UCSD-AML1 (cell line): ENCODE results near the gene OR1D2.
"Not testable (repeated sequence)": the region's sequence is repeated elsewhere in the genome, so short reads cannot be mapped to it uniquely, and the experiment has no call there.

Experiments used
- DNase-seq: peaks from one replicate; lab custom pipeline; 2025; ENCODE audit not compliant: unreplicated experiment; lab: John Stamatoyannopoulos, UW

Gene OR1D2, protein sequence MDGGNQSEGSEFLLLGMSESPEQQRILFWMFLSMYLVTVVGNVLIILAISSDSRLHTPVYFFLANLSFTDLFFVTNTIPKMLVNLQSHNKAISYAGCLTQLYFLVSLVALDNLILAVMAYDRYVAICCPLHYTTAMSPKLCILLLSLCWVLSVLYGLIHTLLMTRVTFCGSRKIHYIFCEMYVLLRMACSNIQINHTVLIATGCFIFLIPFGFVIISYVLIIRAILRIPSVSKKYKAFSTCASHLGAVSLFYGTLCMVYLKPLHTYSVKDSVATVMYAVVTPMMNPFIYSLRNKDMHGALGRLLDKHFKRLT

DNA sequence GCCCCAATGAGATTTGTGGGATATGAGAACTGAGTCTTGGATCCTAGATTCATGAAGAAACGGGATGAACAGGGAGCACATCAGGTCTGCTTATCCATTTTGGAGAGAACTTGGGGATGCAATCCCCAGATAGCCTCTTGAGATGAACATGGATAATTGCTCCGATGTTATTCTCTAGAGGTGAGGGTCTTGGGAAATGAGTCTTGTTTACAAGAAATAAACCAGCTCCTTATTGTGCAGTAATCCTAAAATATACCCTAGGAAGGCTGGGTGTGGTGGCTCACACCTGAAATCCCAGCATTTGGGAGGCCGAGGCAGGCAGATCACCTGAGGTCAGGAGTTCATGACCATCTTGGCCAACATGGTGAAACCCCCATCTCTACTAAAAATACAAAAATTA lies at the start of gene OR1D2:
Gene OR1D2, minus strand, starts transcription at position 101 of the 400 bp plus-strand sequence. CDS start 11,426 bp downstream, outside the sequence.
- DNase-seq: no peak

DNA sequence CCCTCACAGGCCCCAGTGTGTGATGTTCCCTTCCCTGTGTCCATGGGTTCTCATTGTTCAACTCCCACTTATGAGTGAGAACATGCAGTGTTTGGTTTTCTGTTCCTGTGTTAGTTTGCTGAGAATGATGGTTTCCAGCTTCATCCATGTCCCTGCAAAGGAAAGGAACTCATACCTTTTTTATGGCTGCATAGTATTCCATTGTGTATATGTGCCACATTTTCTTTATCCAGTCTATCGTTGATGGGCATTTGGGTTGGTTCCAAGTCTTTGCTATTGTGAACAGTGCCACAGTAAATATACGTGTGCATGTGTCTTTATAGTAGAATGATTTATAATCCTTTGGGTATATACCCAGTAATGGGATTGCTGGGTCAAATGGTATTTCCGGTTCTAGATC lies 33.3 kb upstream of the OR1D2 start:
- DNase-seq: not testable (repeated sequence)

DNA sequence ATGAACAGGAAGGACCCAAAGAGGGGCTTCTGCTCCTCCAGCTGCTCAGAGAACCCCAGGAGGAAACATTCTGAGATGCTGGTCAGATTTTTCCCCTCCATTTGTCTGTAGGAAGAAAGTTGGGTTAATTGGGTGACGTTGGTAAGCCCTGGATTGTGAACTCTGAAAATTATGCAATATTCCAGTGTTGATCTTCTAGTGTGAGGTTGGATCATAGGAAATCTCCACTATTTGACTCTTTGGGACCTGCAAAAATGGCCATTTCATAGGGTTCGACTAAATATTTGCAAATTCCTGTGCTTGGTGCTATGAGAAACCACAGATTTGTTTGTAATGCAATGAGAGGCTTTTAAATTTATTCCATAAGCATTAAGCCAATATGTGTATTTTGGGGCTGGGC lies 23.2 kb upstream of the OR1D2 start, which contains the start of gene OR1G1:
Gene OR1G1, minus strand, starts transcription at position 101 of the 400 bp plus-strand sequence. Its CDS starts 0 bp downstream, at position 101.
- DNase-seq: no peak

DNA sequence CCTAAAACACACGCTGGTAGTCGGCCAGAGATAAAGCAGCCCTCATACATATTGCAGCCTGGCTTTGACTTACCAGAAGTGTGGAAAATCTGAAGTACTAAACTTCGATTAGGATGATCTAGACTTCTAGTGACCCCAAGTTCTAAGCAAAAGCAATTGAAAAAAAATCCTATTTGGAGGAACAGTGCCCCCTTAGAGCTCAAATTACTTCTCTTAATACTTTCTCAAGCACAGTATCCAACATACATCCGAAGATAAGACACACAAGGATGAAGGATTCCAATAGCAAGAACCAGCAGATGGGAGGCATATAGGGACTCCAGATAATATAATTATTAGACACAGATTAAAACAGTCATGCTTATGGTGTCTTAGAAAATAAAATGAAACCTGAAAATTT lies 30.4 kb downstream of the OR1D2 start:
- DNase-seq: not testable (repeated sequence)

DNA sequence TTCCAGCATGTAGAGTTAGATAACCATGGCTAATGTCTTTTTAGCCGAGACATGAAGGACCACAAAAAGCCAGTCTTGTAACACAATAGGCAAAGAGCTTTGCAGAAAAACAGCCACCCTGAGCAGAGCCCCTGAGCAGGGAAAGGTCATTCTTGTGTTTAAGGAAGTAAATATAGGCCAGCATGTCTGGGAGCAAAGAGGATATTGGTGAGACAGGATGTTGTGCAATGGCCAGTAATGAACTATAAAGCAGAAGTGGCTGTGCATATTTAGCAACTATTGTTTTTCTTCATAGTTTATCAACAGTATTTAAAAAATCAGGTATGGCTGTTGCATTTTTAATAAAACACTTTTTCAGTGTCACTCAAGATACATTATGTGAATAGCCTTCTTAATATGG lies 39.0 kb downstream of the OR1D2 start:
- DNase-seq: peak; percentile 43

DNA sequence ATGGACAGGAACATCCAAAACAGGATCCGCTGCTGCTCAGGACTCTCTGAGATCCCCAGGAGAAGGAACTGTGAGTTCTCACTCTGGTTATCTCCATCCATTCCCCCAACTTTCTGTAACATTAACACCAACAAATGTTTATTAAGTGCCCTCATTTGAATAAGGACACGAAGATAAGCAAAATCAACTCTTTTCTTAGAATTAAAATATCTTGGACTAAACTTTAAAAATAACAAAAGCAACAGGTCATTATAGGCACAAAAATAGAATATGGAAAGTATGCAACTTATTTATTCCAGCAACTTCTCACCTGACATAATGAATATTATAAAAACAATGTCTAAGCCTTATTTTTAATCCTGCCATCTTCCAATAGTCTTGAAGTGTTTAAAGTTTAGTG lies 40.7 kb downstream of the OR1D2 start, which contains the start of gene OR1D5:
Gene OR1D5, minus strand, starts transcription at position 101 of the 400 bp plus-strand sequence. Its CDS starts 0 bp downstream, at position 101.
- DNase-seq: not testable (repeated sequence)

DNA sequence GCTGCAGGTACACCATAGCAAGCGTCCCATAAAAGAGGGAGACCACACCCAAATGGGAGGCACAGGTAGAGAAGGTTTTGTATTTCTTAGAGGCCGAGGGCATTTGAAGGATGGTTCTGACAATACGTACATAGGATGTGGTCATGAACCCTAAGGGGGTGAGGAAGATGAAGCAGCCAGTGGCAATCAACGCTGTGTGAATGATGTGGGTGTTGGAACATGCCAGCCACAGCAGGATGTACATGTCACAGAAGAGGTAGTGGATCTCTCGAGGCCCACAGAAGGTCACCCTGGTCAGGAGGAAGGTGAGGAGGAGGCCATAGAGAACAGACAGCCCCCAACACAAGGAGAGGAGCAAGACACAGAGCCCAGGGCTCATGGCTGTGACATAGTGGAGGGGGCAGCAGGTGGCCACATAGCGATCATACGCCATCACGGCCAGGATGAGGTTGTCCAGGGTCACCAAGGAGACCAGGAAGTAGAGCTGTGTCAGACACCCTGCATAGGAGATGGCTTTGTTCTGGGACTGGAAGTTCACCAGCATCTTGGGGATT lies 41.3 kb downstream of the OR1D2 start:
- DNase-seq: not testable (repeated sequence)

DNA sequence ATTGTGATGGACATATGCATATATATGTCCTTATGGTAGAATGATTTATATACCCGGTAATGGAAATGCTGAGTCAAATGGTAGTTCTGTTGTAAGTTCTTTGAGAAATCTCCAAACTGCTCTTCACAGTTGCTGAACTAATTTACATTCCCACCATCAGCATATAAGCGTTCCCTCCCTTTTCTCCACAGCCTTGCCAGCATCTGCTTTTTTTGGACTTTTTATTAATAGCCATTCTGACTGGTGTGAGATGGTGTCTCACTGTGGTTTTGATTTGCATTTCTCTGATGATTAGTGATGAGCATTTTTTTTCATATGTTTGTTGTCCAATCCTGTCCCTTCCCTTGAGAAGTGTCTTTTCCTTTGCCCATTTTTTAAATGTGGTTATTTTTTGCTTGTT lies 49.4 kb downstream of the OR1D2 start:
- DNase-seq: not testable (repeated sequence)

DNA sequence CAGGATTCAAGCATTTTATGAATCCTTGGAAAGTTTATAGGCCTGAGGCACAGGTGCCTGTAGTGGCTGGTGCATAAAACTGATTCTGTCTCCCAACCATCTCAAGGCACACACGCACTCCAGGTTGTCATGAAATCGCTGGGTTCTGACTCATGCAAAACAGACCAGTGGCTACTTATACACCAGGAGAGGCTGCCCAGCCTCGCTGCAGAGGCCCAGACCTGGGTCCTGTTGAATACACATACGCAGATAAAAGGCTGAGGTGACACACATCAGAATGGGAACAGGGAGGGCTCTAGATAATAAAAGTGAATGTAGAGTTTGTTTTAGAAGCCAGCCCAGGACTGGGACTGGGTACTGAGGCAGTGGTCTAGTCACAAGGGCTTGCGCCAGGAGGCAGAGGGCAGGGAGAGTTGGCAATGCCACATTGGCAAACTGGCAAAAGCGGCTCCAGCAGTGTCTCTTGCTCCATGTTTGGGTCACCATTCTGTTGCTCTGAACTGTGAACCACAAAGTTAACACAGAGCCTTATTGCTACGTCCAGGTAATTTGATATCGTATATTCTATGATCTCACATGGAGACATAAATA lies 54.4 kb downstream of the OR1D2 start:
- DNase-seq: no peak

DNA sequence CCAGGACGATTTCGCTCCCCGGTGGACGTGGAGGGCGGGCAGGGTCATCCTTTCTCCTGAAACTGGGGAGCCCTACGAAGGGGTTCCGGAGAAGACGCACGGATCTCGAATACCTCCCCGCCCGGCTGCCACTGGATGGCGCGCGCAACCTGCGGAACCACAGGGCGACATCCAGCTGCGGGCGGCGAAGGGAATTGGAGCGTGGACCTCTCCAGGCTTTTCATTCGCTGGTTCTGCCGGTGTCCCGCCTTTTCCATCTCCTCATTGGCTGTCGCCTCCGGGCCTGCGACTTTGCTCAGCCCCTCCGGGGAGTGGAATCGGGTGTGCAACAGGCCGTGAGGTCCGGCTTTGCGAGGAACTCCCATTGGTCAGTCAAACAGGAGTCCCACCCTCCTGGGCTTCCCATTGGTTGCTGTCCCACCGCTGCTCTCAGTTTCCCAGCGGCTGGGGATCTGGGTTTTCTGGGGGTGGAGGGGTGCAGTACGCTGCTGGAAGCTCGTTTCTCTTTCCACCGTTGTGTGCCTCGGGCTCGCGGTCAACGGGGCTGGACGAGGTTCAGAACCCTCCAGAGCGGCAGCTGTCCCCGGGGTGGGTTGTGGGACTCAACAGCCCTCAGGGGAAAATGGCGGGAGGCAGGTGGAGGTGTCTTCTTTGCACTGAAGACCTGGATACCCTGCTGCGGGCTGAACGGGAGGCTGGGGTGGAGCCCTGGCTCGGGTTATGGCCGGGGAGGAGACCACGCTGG lies 55.3 kb downstream of the OR1D2 start:
- peak; percentile 98 for DNase-seq

DNA sequence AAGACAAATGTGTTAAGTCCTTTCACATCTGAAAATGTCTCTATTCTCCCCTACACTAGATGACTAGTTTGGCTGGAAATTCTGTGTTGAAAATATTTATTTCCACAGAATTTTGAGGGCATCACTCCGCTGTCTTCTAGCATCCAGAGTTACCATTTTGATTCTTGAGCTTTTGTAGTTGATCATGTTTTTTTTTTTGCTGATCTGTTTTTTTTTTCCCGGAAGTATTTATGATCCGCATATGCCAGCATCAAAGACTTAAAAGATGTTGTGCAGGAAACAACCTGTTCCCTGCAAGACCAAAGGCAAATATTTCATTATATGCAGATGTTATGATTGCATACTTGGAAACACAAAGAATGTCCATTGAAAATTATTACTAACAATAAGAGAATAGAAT lies 57.5 kb downstream of the OR1D2 start:
- no peak for DNase-seq

DNA sequence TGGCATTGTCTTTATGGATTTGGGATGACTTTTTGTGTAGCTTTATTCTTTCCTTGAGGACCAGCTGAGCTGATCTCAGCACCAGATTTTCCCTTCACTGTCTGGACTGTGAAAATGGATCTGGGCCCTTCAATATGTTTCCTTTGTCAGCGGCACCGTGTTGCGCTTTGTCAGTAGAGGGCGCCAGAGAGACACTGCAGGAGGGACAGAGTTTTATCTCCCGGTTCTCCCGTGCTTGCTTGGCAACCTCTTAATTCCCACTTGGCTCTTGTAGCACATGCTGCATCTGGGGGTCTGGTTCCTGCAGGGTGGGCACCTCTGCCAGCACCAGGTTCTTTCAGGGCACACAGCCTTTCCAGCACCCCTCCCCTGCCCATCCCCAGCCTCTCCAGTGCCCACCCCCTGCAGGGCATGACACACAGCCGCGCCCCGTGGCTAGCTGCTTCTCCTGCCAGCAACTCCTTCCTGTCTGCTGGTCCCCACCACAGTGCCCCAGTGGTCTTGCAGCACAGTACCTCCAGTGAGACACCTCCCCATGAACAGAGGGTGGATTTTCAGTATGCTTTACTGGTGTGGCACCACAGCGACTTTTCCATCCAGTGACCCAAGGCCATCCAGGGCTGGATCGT lies 60.4 kb downstream of the OR1D2 start:
- no peak for DNase-seq

DNA sequence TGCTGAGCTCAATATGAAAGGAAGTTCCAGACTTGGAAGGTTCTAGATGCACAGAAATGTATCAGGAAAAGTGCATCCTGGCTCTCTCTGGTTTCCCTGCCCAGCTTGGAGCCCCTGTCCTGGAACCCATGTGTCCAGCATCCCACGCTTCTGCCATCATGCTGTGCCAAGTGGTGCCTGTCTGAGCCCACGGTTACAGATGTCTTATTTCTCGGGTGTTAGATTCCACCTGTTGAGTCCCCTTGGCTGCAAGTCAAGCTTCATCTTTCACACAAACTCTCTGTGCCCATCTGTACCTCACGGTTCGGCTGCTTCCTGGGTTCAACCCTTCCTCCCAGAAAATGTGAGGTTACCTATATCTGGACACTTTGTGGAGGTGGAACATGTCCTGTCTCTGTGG lies 63.3 kb downstream of the OR1D2 start:
- DNase-seq: no peak

DNA sequence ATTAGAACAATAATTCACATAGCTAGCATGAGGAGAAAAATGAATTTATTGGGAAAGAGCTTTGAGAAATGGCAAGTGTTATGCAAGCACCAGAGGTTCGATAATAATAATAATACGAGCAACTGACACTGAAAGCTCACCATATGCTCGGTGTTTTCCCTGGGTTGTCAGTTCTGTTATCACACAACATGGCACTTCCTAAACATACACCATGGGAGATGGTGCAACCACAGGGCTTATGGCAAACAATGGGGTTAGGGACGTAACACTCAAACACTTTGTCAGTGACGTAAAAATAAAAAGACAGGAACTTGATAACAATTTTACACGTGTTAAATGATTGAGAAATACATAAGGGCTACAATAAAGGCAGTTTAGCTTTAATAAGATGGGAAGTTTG lies 64.5 kb downstream of the OR1D2 start:
- peak; percentile 35 for DNase-seq

DNA sequence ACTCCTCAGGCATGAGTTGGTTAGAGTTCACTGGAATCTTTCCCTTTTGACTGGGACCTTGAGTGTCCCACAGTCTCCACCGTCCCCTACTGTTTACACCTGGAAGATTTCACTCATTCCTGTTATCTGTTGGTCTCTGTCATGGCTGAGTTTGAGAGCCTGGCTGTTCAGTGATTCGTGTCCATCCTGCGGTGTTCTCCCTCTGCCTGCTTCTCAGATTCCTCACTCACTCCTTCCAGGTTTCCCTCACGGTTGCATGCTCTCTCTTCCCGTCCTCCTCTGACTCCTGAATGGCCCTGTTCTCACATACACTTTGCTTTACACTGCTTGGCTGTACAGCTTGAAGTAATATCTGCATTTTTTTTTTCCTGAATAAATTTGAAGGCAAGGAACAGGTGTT lies 65.3 kb downstream of the OR1D2 start:
- no peak for DNase-seq
